ENCODE data around the gene POMT1.

The POMT1 gene

GRCh38 chr9:131552030-131552429, 49.3 kb downstream of the POMT1 start:
- no peak for TF ChIP-seq CTCF (IDR thresholded peaks at IDR 0.05; ENCODE audit: insufficient read depth, low read length, poor library complexity, severe bottlenecking)
- Histone ChIP-seq H3K27me3 (replicated peaks; ENCODE audit: control insufficient read depth, insufficient read depth, low read length) (no peaks in the 10 kb centered on the region), H3K4me3 (replicated peaks; ENCODE audit: low read depth, low read length) (no peak overlapping the region), H3K36me3 (ENCODE audit: control insufficient read depth, insufficient read depth, low read length) (no peaks in the 10 kb centered on the region)
- no peak for DNase-seq (ENCODE audit: extremely low read depth, insufficient read length)

- H3K4me3 ChIP-seq (replicated peaks; ENCODE audit: low read depth, low read length), result no peak overlapping the region
- no peaks in the 10 kb centered on the region for H3K27me3 ChIP-seq (replicated peaks; ENCODE audit: control insufficient read depth, insufficient read depth, low read length)
- TF ChIP-seq CTCF (IDR thresholded peaks at IDR 0.05; ENCODE audit: insufficient read depth, low read length, poor library complexity, severe bottlenecking), result no peak
- H3K36me3 ChIP-seq (ENCODE audit: control insufficient read depth, insufficient read depth, low read length), result no peaks in the 10 kb centered on the region
- DNase-seq (ENCODE audit: extremely low read depth, insufficient read length), result no peak
Measured at GRCh38 chr9:131554087-131554842, 51.5 kb downstream of the POMT1 start.

DNA sequence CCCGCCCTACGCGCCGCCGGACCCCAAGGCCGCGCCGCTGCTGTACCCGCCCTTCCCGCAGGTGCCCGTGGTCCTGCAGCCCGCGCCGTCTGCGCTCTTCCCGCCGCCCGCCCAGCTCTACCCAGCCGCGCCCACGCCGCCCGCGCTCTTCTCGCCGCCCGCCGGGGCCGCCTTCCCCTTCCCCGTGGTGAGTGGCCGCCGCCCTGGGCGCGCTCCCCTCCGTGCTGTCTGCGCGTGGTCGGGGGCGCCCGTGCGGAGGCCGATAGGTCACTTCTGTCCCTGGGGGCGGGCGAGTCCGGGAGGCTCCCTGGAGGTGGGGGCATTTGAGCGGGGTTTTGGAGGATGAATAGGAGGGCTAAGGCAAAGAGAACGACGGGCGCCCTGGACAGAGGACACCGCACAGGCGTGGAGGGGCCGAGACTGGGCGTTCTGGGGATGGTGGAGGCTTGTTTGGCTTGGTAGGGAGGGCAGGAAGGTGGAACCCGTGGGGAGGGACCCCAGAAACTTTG, 52.2 kb downstream of the POMT1 start:
- Histone ChIP-seq H3K4me3 (replicated peaks; ENCODE audit: low read depth, low read length) (no peak overlapping the region), H3K36me3 (ENCODE audit: control insufficient read depth, insufficient read depth, low read length) (no peaks in the 10 kb centered on the region), H3K27me3 (replicated peaks; ENCODE audit: control insufficient read depth, insufficient read depth, low read length) (no peaks in the 10 kb centered on the region)
- no peak for DNase-seq (ENCODE audit: extremely low read depth, insufficient read length)
- TF ChIP-seq CTCF (IDR thresholded peaks at IDR 0.05; ENCODE audit: insufficient read depth, low read length, poor library complexity, severe bottlenecking), result no peak

GRCh38 chr9:131555841-131556673, 53.3 kb downstream of the POMT1 start:
- Histone ChIP-seq H3K36me3 (ENCODE audit: control insufficient read depth, insufficient read depth, low read length) (no peaks in the 10 kb centered on the region), H3K27me3 (replicated peaks; ENCODE audit: control insufficient read depth, insufficient read depth, low read length) (no peaks in the 10 kb centered on the region), H3K4me3 (replicated peaks; ENCODE audit: low read depth, low read length) (no peak overlapping the region)
- no peak for DNase-seq (ENCODE audit: extremely low read depth, insufficient read length)
- no peak for TF ChIP-seq CTCF (IDR thresholded peaks at IDR 0.05; ENCODE audit: insufficient read depth, low read length, poor library complexity, severe bottlenecking)

- Histone ChIP-seq H3K36me3 (ENCODE audit: control insufficient read depth, insufficient read depth, low read length) (no peaks in the 10 kb centered on the region), H3K4me3 (replicated peaks; ENCODE audit: low read depth, low read length) (no peak overlapping the region), H3K27me3 (replicated peaks; ENCODE audit: control insufficient read depth, insufficient read depth, low read length) (no peaks in the 10 kb centered on the region)
- DNase-seq (ENCODE audit: extremely low read depth, insufficient read length), result no peak
- no peak for TF ChIP-seq CTCF (IDR thresholded peaks at IDR 0.05; ENCODE audit: insufficient read depth, low read length, poor library complexity, severe bottlenecking)
Measured at GRCh38 chr9:131557855-131558548, 55.3 kb downstream of the POMT1 start.

Data from GM06990 (cell line).